ENCODE results near the gene DNAH2. TPM values are rescaled to one million over a fixed set of nuclear protein-coding genes. Genes with fewer than 3 reads are reported as not detected.

DNAH2 gene
- total RNA-seq, 1 experiment from 2014 or later, result 0.17 TPM

DNA sequence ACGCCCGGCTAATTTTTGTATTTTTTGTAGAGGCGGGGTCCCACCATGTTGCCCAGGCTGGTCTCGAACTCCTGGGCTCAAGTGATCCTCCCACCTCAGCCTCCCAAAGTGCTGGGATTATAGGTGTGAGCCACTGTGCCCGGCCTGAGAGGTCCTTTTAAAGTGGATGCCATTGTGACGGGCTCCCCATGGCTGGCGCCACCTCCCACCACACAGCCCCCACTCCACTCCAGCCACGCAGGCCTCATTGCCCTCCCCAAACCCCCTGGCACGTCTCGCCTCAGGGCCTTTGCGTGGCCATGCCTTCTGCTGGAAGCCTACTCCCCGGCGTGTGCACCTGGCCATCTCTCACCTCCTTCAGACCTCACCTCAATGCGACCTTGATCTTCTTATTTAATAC is 104.6 kb downstream of the DNAH2 start:
- no peak overlapping the region for H3K27ac Mint-ChIP-seq
- peaks cover 38% of the 10 kb centered on the region for H3K27me3 Mint-ChIP-seq (ENCODE audit: low read depth)
- ATAC-seq, result no peak
- no peaks in the 10 kb centered on the region for H3K9me3 Mint-ChIP-seq
- no peak overlapping the region for H3K4me3 Mint-ChIP-seq
- peaks cover 12% of the 10 kb centered on the region for H3K4me1 Mint-ChIP-seq
- no peak for DNase-seq (ENCODE audit: low spot score)
- ChIA-PET CTCF (interaction anchor here (0.5 to 4.1 kb wide), 11 partner anchors 12 to 238 kb away, joined by 3 to 62 read pairs (median 4); partner anchors contain the start of gene KDM6B), POLR2A (interaction anchor here (0.6 kb wide), 1 partner anchor 119 kb away, joined by 4 read pairs; no protein-coding TSS in a partner anchor)
- no peaks in the 10 kb centered on the region for H3K36me3 Mint-ChIP-seq
- TF ChIP-seq, protein P1, sequence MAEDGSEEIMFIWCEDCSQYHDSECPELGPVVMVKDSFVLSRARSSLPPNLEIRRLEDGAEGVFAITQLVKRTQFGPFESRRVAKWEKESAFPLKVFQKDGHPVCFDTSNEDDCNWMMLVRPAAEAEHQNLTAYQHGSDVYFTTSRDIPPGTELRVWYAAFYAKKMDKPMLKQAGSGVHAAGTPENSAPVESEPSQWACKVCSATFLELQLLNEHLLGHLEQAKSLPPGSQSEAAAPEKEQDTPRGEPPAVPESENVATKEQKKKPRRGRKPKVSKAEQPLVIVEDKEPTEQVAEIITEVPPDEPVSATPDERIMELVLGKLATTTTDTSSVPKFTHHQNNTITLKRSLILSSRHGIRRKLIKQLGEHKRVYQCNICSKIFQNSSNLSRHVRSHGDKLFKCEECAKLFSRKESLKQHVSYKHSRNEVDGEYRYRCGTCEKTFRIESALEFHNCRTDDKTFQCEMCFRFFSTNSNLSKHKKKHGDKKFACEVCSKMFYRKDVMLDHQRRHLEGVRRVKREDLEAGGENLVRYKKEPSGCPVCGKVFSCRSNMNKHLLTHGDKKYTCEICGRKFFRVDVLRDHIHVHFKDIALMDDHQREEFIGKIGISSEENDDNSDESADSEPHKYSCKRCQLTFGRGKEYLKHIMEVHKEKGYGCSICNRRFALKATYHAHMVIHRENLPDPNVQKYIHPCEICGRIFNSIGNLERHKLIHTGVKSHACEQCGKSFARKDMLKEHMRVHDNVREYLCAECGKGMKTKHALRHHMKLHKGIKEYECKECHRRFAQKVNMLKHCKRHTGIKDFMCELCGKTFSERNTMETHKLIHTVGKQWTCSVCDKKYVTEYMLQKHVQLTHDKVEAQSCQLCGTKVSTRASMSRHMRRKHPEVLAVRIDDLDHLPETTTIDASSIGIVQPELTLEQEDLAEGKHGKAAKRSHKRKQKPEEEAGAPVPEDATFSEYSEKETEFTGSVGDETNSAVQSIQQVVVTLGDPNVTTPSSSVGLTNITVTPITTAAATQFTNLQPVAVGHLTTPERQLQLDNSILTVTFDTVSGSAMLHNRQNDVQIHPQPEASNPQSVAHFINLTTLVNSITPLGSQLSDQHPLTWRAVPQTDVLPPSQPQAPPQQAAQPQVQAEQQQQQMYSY (CRISPR knock-in tag; IDR thresholded peaks at IDR 0.05), result no peak
- TF ChIP-seq IRF2 (CRISPR knock-in tag; IDR thresholded peaks at IDR 0.05; ENCODE audit: borderline replicate concordance, low read depth), result no peak

DNA sequence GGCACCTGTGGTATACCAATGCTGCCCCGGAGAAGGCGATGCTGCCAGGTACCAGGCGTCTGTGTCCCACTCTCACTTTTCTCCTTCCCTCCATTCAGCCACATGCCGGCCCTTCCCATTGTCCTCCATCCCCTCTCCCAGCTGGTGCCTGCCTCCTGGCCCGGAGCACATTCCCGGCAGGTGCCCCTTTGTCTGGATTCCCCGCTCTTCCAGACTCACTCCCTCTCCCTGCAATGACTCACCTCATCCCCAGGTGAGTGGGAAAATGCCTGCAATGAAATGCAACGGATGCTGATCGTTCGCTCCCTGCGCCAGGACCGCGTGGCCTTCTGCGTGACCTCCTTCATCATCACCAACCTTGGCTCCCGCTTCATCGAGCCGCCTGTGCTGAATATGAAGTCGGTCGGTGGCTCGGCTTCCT is 106.0 kb downstream of the DNAH2 start:
- DNase-seq (ENCODE audit: low spot score) (no peak), ATAC-seq (peak; percentile 47; the same call in 1 of the 2 replicates)
- TF ChIP-seq, protein P2, sequence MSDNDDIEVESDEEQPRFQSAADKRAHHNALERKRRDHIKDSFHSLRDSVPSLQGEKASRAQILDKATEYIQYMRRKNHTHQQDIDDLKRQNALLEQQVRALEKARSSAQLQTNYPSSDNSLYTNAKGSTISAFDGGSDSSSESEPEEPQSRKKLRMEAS (CRISPR knock-in tag; IDR thresholded peaks at IDR 0.05), result peak; percentile 34; the same call in 1 of the 2 replicates
- TF ChIP-seq, protein P3, sequence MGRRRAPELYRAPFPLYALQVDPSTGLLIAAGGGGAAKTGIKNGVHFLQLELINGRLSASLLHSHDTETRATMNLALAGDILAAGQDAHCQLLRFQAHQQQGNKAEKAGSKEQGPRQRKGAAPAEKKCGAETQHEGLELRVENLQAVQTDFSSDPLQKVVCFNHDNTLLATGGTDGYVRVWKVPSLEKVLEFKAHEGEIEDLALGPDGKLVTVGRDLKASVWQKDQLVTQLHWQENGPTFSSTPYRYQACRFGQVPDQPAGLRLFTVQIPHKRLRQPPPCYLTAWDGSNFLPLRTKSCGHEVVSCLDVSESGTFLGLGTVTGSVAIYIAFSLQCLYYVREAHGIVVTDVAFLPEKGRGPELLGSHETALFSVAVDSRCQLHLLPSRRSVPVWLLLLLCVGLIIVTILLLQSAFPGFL (CRISPR knock-in tag; IDR thresholded peaks at IDR 0.05; ENCODE audit: borderline replicate concordance), result no peak
- TF ChIP-seq NFE2L1 (CRISPR knock-in tag; IDR thresholded peaks at IDR 0.05), result peak; percentile 22; the same call in 1 of the 2 replicates
- Mint-ChIP-seq H3K4me3 (no peak overlapping the region), H3K9me3 (no peaks in the 10 kb centered on the region), H3K27me3 (ENCODE audit: low read depth) (peaks cover 48% of the 10 kb centered on the region), H3K4me1 (peaks cover 12% of the 10 kb centered on the region), H3K27ac (no peak overlapping the region), H3K36me3 (no peaks in the 10 kb centered on the region)
- POLR2A ChIA-PET, result interaction anchor here (0.7 kb wide), 1 partner anchor 11 kb away, joined by 6 read pairs; no protein-coding TSS in a partner anchor
- CTCF ChIA-PET, result interaction anchor here (0.6 to 4.1 kb wide), 16 partner anchors 11 to 233 kb away, joined by 3 to 62 read pairs (median 5); partner anchors contain the start of genes CYB5D1, EFNB3, KDM6B and NAA38

DNA sequence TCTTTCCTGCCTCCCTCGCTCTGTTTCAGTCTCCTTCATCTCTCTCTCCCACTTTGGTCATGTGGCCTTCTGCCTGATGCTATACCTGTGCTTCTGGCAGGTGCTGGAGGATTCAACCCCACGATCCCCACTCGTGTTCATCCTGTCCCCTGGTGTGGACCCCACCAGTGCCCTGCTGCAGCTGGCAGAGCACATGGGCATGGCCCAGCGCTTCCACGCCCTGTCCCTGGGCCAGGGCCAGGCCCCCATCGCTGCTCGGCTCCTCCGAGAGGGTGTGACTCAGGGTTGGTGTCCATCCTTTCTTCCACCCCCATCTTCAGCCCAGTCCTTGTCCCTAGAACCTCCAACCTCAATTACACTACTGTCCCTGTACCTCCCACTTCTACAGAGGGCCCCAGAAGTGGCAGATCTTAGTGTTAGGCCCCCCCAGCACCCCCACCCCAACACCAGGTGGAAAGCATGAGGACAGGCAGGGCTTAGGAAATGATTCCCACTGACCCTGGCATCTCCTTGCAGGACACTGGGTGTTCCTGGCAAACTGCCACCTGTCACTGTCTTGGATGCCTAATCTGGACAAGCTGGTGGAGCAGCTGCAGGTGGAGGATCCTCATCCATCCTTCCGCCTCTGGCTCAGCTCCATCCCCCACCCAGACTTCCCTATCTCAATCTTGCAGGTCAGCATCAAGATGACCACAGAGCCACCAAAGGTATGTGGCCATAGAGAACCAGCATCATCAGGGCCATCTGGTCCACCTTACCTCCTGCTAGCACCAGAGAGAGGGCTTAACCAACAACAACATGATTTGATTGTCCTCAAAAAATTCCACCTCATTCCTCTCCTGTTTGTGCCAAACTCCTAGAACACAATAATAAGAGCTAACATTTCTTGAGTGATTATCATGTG is 106.7 kb downstream of the DNAH2 start:
- Mint-ChIP-seq H3K36me3 (no peaks in the 10 kb centered on the region), H3K4me3 (no peak overlapping the region), H3K9me3 (no peaks in the 10 kb centered on the region), H3K4me1 (peaks cover 12% of the 10 kb centered on the region), H3K27ac (no peak overlapping the region), H3K27me3 (ENCODE audit: low read depth) (peaks cover 50% of the 10 kb centered on the region)
- DNase-seq (ENCODE audit: low spot score) (no peak), ATAC-seq (no peak)
- TF ChIP-seq, protein P4, sequence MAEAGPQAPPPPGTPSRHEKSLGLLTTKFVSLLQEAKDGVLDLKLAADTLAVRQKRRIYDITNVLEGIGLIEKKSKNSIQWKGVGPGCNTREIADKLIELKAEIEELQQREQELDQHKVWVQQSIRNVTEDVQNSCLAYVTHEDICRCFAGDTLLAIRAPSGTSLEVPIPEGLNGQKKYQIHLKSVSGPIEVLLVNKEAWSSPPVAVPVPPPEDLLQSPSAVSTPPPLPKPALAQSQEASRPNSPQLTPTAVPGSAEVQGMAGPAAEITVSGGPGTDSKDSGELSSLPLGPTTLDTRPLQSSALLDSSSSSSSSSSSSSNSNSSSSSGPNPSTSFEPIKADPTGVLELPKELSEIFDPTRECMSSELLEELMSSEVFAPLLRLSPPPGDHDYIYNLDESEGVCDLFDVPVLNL (CRISPR knock-in tag; IDR thresholded peaks at IDR 0.05; ENCODE audit: borderline replicate concordance, low read depth), result no peak
- TF ChIP-seq IRF2 (CRISPR knock-in tag; IDR thresholded peaks at IDR 0.05; ENCODE audit: borderline replicate concordance, low read depth) (no peak), MYBL2 (CRISPR knock-in tag; IDR thresholded peaks at IDR 0.05) (no peak), ZNF232 (CRISPR knock-in tag; IDR thresholded peaks at IDR 0.05) (no peak), SMAD3 (CRISPR knock-in tag; IDR thresholded peaks at IDR 0.05; ENCODE audit: borderline replicate concordance) (no peak), ATF1 (CRISPR knock-in tag; IDR thresholded peaks at IDR 0.05) (no peak)
- TF ChIP-seq, protein P5, sequence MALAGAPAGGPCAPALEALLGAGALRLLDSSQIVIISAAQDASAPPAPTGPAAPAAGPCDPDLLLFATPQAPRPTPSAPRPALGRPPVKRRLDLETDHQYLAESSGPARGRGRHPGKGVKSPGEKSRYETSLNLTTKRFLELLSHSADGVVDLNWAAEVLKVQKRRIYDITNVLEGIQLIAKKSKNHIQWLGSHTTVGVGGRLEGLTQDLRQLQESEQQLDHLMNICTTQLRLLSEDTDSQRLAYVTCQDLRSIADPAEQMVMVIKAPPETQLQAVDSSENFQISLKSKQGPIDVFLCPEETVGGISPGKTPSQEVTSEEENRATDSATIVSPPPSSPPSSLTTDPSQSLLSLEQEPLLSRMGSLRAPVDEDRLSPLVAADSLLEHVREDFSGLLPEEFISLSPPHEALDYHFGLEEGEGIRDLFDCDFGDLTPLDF (CRISPR knock-in tag; IDR thresholded peaks at IDR 0.05), result no peak
- TF ChIP-seq, protein P6, sequence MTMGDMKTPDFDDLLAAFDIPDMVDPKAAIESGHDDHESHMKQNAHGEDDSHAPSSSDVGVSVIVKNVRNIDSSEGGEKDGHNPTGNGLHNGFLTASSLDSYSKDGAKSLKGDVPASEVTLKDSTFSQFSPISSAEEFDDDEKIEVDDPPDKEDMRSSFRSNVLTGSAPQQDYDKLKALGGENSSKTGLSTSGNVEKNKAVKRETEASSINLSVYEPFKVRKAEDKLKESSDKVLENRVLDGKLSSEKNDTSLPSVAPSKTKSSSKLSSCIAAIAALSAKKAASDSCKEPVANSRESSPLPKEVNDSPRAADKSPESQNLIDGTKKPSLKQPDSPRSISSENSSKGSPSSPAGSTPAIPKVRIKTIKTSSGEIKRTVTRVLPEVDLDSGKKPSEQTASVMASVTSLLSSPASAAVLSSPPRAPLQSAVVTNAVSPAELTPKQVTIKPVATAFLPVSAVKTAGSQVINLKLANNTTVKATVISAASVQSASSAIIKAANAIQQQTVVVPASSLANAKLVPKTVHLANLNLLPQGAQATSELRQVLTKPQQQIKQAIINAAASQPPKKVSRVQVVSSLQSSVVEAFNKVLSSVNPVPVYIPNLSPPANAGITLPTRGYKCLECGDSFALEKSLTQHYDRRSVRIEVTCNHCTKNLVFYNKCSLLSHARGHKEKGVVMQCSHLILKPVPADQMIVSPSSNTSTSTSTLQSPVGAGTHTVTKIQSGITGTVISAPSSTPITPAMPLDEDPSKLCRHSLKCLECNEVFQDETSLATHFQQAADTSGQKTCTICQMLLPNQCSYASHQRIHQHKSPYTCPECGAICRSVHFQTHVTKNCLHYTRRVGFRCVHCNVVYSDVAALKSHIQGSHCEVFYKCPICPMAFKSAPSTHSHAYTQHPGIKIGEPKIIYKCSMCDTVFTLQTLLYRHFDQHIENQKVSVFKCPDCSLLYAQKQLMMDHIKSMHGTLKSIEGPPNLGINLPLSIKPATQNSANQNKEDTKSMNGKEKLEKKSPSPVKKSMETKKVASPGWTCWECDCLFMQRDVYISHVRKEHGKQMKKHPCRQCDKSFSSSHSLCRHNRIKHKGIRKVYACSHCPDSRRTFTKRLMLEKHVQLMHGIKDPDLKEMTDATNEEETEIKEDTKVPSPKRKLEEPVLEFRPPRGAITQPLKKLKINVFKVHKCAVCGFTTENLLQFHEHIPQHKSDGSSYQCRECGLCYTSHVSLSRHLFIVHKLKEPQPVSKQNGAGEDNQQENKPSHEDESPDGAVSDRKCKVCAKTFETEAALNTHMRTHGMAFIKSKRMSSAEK (CRISPR knock-in tag; IDR thresholded peaks at IDR 0.05; ENCODE audit: borderline replicate concordance), result no peak
- TF ChIP-seq, protein P7, sequence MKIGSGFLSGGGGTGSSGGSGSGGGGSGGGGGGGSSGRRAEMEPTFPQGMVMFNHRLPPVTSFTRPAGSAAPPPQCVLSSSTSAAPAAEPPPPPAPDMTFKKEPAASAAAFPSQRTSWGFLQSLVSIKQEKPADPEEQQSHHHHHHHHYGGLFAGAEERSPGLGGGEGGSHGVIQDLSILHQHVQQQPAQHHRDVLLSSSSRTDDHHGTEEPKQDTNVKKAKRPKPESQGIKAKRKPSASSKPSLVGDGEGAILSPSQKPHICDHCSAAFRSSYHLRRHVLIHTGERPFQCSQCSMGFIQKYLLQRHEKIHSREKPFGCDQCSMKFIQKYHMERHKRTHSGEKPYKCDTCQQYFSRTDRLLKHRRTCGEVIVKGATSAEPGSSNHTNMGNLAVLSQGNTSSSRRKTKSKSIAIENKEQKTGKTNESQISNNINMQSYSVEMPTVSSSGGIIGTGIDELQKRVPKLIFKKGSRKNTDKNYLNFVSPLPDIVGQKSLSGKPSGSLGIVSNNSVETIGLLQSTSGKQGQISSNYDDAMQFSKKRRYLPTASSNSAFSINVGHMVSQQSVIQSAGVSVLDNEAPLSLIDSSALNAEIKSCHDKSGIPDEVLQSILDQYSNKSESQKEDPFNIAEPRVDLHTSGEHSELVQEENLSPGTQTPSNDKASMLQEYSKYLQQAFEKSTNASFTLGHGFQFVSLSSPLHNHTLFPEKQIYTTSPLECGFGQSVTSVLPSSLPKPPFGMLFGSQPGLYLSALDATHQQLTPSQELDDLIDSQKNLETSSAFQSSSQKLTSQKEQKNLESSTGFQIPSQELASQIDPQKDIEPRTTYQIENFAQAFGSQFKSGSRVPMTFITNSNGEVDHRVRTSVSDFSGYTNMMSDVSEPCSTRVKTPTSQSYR (CRISPR knock-in tag; IDR thresholded peaks at IDR 0.05), result no peak
- CTCF ChIA-PET, result interaction anchor here (0.5 to 4.1 kb wide), 17 partner anchors 7 to 890 kb away, joined by 3 to 62 read pairs (median 4); partner anchors contain the start of genes CYB5D1, GUCY2D, KDM6B and NAA38
- POLR2A ChIA-PET, result no interaction called here
